ENCODE data around the gene FEV. TPM values are rescaled to one million over a fixed set of nuclear protein-coding genes. Genes with fewer than 3 reads are reported as not detected.

FEV gene
- total RNA-seq, 1 donor from 2014 or later: 0.56 TPM

- Mint-ChIP-seq H3K27me3 (ENCODE audit: unreplicated experiment) (peaks cover 31% of the 10 kb centered on the region), H3K9me3 (ENCODE audit: unreplicated experiment) (no peaks in the 10 kb centered on the region), H3K27ac (ENCODE audit: unreplicated experiment) (no peak overlapping the region), H3K36me3 (ENCODE audit: low read depth, unreplicated experiment) (peaks cover 8% of the 10 kb centered on the region), H3K4me1 (ENCODE audit: unreplicated experiment) (peaks cover 13% of the 10 kb centered on the region), H3K4me3 (ENCODE audit: unreplicated experiment) (no peak overlapping the region)
- no peak for TF ChIP-seq CTCF (IDR thresholded peaks at IDR 0.05; ENCODE audit: unreplicated experiment)
- DNase-seq (ENCODE audit: low spot score): no peak
These were observed 23.1 kb downstream of the FEV start for GRCh38 chr2:218961651-218962570.

GRCh38 chr2:218961229-218961628 is 23.8 kb downstream of the FEV start:
- H3K36me3 Mint-ChIP-seq (ENCODE audit: low read depth, unreplicated experiment): peaks cover 8% of the 10 kb centered on the region
- H3K27ac Mint-ChIP-seq (ENCODE audit: unreplicated experiment): peak overlapping the region; percentile 26
- peaks cover 36% of the 10 kb centered on the region for H3K27me3 Mint-ChIP-seq (ENCODE audit: unreplicated experiment)
- H3K9me3 Mint-ChIP-seq (ENCODE audit: unreplicated experiment): no peaks in the 10 kb centered on the region
- H3K4me3 Mint-ChIP-seq (ENCODE audit: unreplicated experiment): peak overlapping the region; percentile 83
- no peak for TF ChIP-seq CTCF (IDR thresholded peaks at IDR 0.05; ENCODE audit: unreplicated experiment)
- no peak for DNase-seq (ENCODE audit: low spot score)
- H3K4me1 Mint-ChIP-seq (ENCODE audit: unreplicated experiment): peaks cover 13% of the 10 kb centered on the region

GRCh38 chr2:218960309-218961165 is 24.4 kb downstream of the FEV start:
- DNase-seq (ENCODE audit: low spot score): no peak
- no peak for TF ChIP-seq CTCF (IDR thresholded peaks at IDR 0.05; ENCODE audit: unreplicated experiment)
- no peak overlapping the region for H3K27ac Mint-ChIP-seq (ENCODE audit: unreplicated experiment)
- peaks cover 8% of the 10 kb centered on the region for H3K36me3 Mint-ChIP-seq (ENCODE audit: low read depth, unreplicated experiment)
- H3K4me1 Mint-ChIP-seq (ENCODE audit: unreplicated experiment): peaks cover 13% of the 10 kb centered on the region
- H3K27me3 Mint-ChIP-seq (ENCODE audit: unreplicated experiment): peaks cover 40% of the 10 kb centered on the region
- no peaks in the 10 kb centered on the region for H3K9me3 Mint-ChIP-seq (ENCODE audit: unreplicated experiment)
- H3K4me3 Mint-ChIP-seq (ENCODE audit: unreplicated experiment): peak overlapping the region; percentile 83

GRCh38 chr2:218959761-218960308 is 25.1 kb downstream of the FEV start:
- Mint-ChIP-seq H3K4me3 (ENCODE audit: unreplicated experiment) (no peak overlapping the region), H3K27me3 (ENCODE audit: unreplicated experiment) (peaks cover 44% of the 10 kb centered on the region)

More at GRCh38 chr2:218959761-218960308, 25.1 kb downstream of the FEV start:
- Mint-ChIP-seq H3K4me1 (ENCODE audit: unreplicated experiment) (peaks cover 13% of the 10 kb centered on the region), H3K9me3 (ENCODE audit: unreplicated experiment) (no peaks in the 10 kb centered on the region), H3K27ac (ENCODE audit: unreplicated experiment) (no peak overlapping the region), H3K36me3 (ENCODE audit: low read depth, unreplicated experiment) (peaks cover 8% of the 10 kb centered on the region)
- no peak for DNase-seq (ENCODE audit: low spot score)
- TF ChIP-seq CTCF (IDR thresholded peaks at IDR 0.05; ENCODE audit: unreplicated experiment): no peak

All from endothelial cell (in vitro differentiated cells).